ENCODE measurements around the gene RNF40.

The RNF40 gene

GRCh38 chr16:30741461-30741914 is 20.6 kb upstream of the RNF40 start:
- DNase-seq, result no peak

- DNase-seq, result no peak
Observed at GRCh38 chr16:30743716-30744115, 18.4 kb upstream of the RNF40 start.

- DNase-seq, result no peak
Observed at GRCh38 chr16:30744183-30744582, 17.9 kb upstream of the RNF40 start.

GRCh38 chr16:30745082-30745481 is 17.0 kb upstream of the RNF40 start:
- DNase-seq, result no peak

GRCh38 chr16:30746638-30747175 is 15.4 kb upstream of the RNF40 start:
- peak; percentile 42 for DNase-seq

GRCh38 chr16:30747331-30747730 is 14.8 kb upstream of the RNF40 start:
- no peak for DNase-seq

- peak; percentile 100 for DNase-seq
Observed at GRCh38 chr16:30747799-30748633, 14.1 kb upstream of the RNF40 start, which contains the start of gene PHKG2. TSS of gene PHKG2 (plus strand) at chr16:30748425. CDS start at chr16:30748821, 396 bp downstream.

- DNase-seq, result peak; percentile 30
Observed at GRCh38 chr16:30748634-30749445, 13.3 kb upstream of the RNF40 start.

GRCh38 chr16:30750201-30750600 is 11.9 kb upstream of the RNF40 start:
- DNase-seq, result no peak

GRCh38 chr16:30750876-30751465 is 11.2 kb upstream of the RNF40 start:
- DNase-seq, result no peak

GRCh38 chr16:30753596-30753995 is 8.5 kb upstream of the RNF40 start:
- DNase-seq, result no peak

- DNase-seq, result no peak
Observed at GRCh38 chr16:30755955-30756780, 6.0 kb upstream of the RNF40 start.

- no peak for DNase-seq
Observed at GRCh38 chr16:30756781-30757100, 5.4 kb upstream of the RNF40 start.

GRCh38 chr16:30757316-30757715 is 4.8 kb upstream of the RNF40 start:
- DNase-seq, result no peak

GRCh38 chr16:30758988-30759491 is 3.1 kb upstream of the RNF40 start:
- peak; percentile 53 for DNase-seq

GRCh38 chr16:30760001-30760559 is 2.0 kb upstream of the RNF40 start:
- peak; percentile 49 for DNase-seq

GRCh38 chr16:30760577-30761426 is 1.3 kb upstream of the RNF40 start:
- DNase-seq, result no peak

GRCh38 chr16:30761427-30761927 is 645 bp upstream of the RNF40 start:
- no peak for DNase-seq

- DNase-seq, result no peak
Observed at GRCh38 chr16:30762991-30763725, 1.0 kb downstream of the RNF40 start.

- DNase-seq, result no peak
Observed at GRCh38 chr16:30764086-30764485, 2.0 kb downstream of the RNF40 start.
